H9 (cell line): ENCODE results near the gene SLC1A4. TPM values are rescaled to one million over a fixed set of nuclear protein-coding genes. Genes with fewer than 3 reads are reported as not detected.

ENCODE experiments used
- DNase-seq: peaks from one replicate; pipeline ENCODE4 v3.0.0-alpha.2; 2017
- H2AFZ ChIP-seq: one replicate; pipeline ENCODE4 v1.6.1; 2013; ENCODE audit warnings: mild to moderate bottlenecking, low read length, control low read depth, moderate library complexity
- H2AK5ac ChIP-seq: 2 replicates; pipeline ENCODE4 v1.6.1; 2013; ENCODE audit warnings: low read length, control low read depth, mixed read lengths; ENCODE audit not compliant: insufficient read length
- H2BK120ac ChIP-seq: one replicate; pipeline ENCODE4 v1.6.1; 2013; ENCODE audit warnings: low read depth, mild to moderate bottlenecking, low read length, control low read depth, inconsistent platforms; ENCODE audit not compliant: poor library complexity, severe bottlenecking
- H2BK12ac ChIP-seq: 2 replicates; pipeline ENCODE4 v1.6.1; 2013; ENCODE audit warnings: low read length, control low read depth, mixed read lengths, low read depth; ENCODE audit not compliant: insufficient read length
- H2BK15ac ChIP-seq: 2 replicates; pipeline ENCODE4 v1.6.1; 2013; ENCODE audit warnings: low read depth, low read length, control low read depth
- H2BK20ac ChIP-seq: one replicate; pipeline ENCODE4 v1.6.1; 2013; ENCODE audit warnings: low read depth, mild to moderate bottlenecking, low read length, control low read depth, inconsistent platforms; ENCODE audit not compliant: poor library complexity, severe bottlenecking
- H2BK5ac ChIP-seq: 2 replicates; pipeline ENCODE4 v1.6.1; 2013; ENCODE audit warnings: low read length, control low read depth, mixed read lengths; ENCODE audit not compliant: insufficient read length
- H3K14ac ChIP-seq: 2 replicates; pipeline ENCODE4 v1.6.1; 2013; ENCODE audit warnings: low read length, control low read depth; ENCODE audit not compliant: insufficient read depth
- H3K18ac ChIP-seq: 2 replicates; pipeline ENCODE4 v1.6.1; 2013; ENCODE audit warnings: low read depth, mild to moderate bottlenecking, mixed read lengths, low read length, control low read depth; ENCODE audit not compliant: insufficient read length
- H3K23ac ChIP-seq: 2 replicates; pipeline ENCODE4 v1.6.1; 2013; ENCODE audit warnings: low read length, control low read depth, mixed read lengths, low read depth; ENCODE audit not compliant: insufficient read length
- H3K23me2 ChIP-seq: 2 replicates; pipeline ENCODE4 v1.6.1; 2013; ENCODE audit warnings: low read depth, mild to moderate bottlenecking, mixed read lengths, low read length, control low read depth; ENCODE audit not compliant: insufficient read length, poor library complexity, severe bottlenecking
- H3K27ac ChIP-seq: 2 replicates; pipeline ENCODE4 v1.5.1; 2013; ENCODE audit warnings: low read length, control low read depth, mixed read lengths, low read depth; ENCODE audit not compliant: insufficient read length
- H3K27me3 ChIP-seq: 2 replicates; pipeline ENCODE4 v1.6.1; 2013; ENCODE audit warnings: low read length, control low read depth, inconsistent platforms; ENCODE audit not compliant: insufficient read depth
- H3K4ac ChIP-seq: 2 replicates; pipeline ENCODE4 v1.6.1; 2013; ENCODE audit warnings: low read depth, mild to moderate bottlenecking, control low read depth, inconsistent platforms, low read length, moderate library complexity
- H3K4me1 ChIP-seq: 2 replicates; pipeline ENCODE4 v1.6.1; 2013; ENCODE audit warnings: low read length, control low read depth, inconsistent platforms; ENCODE audit not compliant: insufficient read depth
- H3K4me2 ChIP-seq: 2 replicates; pipeline ENCODE4 v1.6.1; 2013; ENCODE audit warnings: low read length, control low read depth, mixed read lengths; ENCODE audit not compliant: insufficient read length, insufficient read depth
- H3K56ac ChIP-seq: 2 replicates; pipeline ENCODE4 v1.6.1; 2013; ENCODE audit warnings: low read depth, mild to moderate bottlenecking, mixed read lengths, low read length, control low read depth; ENCODE audit not compliant: insufficient read length
- H3K79me1 ChIP-seq: 2 replicates; pipeline ENCODE4 v1.6.1; 2013; ENCODE audit warnings: low read depth, mild to moderate bottlenecking, moderate library complexity, low read length, control low read depth, inconsistent platforms; ENCODE audit not compliant: insufficient read depth, poor library complexity, severe bottlenecking
- H3K79me2 ChIP-seq: 2 replicates; pipeline ENCODE4 v1.6.1; 2013; ENCODE audit warnings: low read length, control low read depth, inconsistent platforms; ENCODE audit not compliant: insufficient read depth
- H3K9ac ChIP-seq: 2 replicates; pipeline ENCODE4 v1.6.1; 2013; ENCODE audit warnings: low read length, control low read depth, mixed read lengths; ENCODE audit not compliant: insufficient read length; ENCODE audit errors: extremely low read depth
- H3K9me3 ChIP-seq: one replicate; pipeline ENCODE4 v1.6.1; 2013; ENCODE audit warnings: low read depth, low read length, inconsistent platforms; ENCODE audit not compliant: control insufficient read depth
- H3T11ph ChIP-seq: one replicate; pipeline ENCODE4 v1.6.1; 2013; ENCODE audit warnings: mild to moderate bottlenecking, low read length, control low read depth, inconsistent platforms
- H4K20me1 ChIP-seq: one replicate; pipeline ENCODE4 v1.6.1; 2013; ENCODE audit not compliant: control insufficient read depth, insufficient read length, insufficient read depth
- H4K5ac ChIP-seq: 2 replicates; pipeline ENCODE4 v1.6.1; 2013; ENCODE audit warnings: low read depth, mild to moderate bottlenecking, mixed read lengths, low read length, control low read depth; ENCODE audit not compliant: insufficient read length
- H4K8ac ChIP-seq: replicated peaks from 2 replicates; pipeline ENCODE4 v1.6.1; 2013; ENCODE audit warnings: low read length, control low read depth, mixed read lengths, low read depth; ENCODE audit not compliant: insufficient read length
- H4K91ac ChIP-seq: 2 replicates; pipeline ENCODE4 v1.6.1; 2013; ENCODE audit warnings: low read depth, mild to moderate bottlenecking, moderate library complexity, mixed read lengths, low read length, control low read depth; ENCODE audit not compliant: insufficient read length
- H3K27ac Mint-ChIP-seq, 3 experiments: 2 replicates in 2 of 3; 3 replicates in 1 of 3; pipeline ENCODE4 v1.8.0; 2020 to 2021; ENCODE audit warnings: mixed read lengths in 3 of 3, mild to moderate bottlenecking in 1 of 3, moderate library complexity in 1 of 3
- H3K27me3 Mint-ChIP-seq: 2 replicates; pipeline ENCODE4 v1.8.0; 2021; ENCODE audit warnings: low read depth, mild to moderate bottlenecking, moderate library complexity, mixed read lengths
- H3K36me3 Mint-ChIP-seq, 3 experiments: 2 replicates in 2 of 3; 3 replicates in 1 of 3; pipeline ENCODE4 v1.8.0; 2020 to 2021; ENCODE audit warnings: low read depth in 3 of 3, mixed read lengths in 3 of 3; ENCODE audit not compliant: insufficient read depth in 1 of 3
- H3K4me1 Mint-ChIP-seq, 2 experiments: 2 replicates each; pipeline ENCODE4 v1.8.0; 2020; ENCODE audit warnings: mixed read lengths in 2 of 2
- H3K4me3 Mint-ChIP-seq, 2 experiments: 2 replicates in 1 of 2; 3 replicates in 1 of 2; pipeline ENCODE4 v1.8.0; 2020 to 2021; ENCODE audit warnings: mild to moderate bottlenecking in 2 of 2, mixed read lengths in 2 of 2, moderate library complexity in 1 of 2
- H3K9me3 Mint-ChIP-seq, 2 experiments: 2 replicates in 1 of 2; 3 replicates in 1 of 2; pipeline ENCODE4 v1.8.0; 2020; ENCODE audit warnings: mild to moderate bottlenecking in 2 of 2, mixed read lengths in 2 of 2, moderate library complexity in 1 of 2
- CTCF ChIP-seq: fragments of 200-600 bp; sonication (generic); conservative IDR thresholded peaks from 3 replicates; pipeline ENCODE4 v1.8.0; 2021; ENCODE audit warnings: antibody characterized with exemption, mild to moderate bottlenecking
- WGBS: extraction: QIAGEN DNeasy Blood & Tissue Kit; methylation state at CpG from one replicate; pipeline ENCODE4 v1.1.7; 2013; ENCODE audit warnings: missing lambda C conversion rate, low lambda C conversion rate, mixed read lengths; ENCODE audit not compliant: insufficient read length; ENCODE audit errors: extremely low coverage; 5-methylcytosine and 5-hydroxymethylcytosine counted together
- total RNA-seq: library from RNA; stranded (reverse); gene quantifications from 2 replicates; pipeline ENCODE4 v1.2.1, GENCODE V29; 2021

Gene SLC1A4
- total RNA-seq, 1 experiment from 2014 or later = 1.9 TPM

DNA sequence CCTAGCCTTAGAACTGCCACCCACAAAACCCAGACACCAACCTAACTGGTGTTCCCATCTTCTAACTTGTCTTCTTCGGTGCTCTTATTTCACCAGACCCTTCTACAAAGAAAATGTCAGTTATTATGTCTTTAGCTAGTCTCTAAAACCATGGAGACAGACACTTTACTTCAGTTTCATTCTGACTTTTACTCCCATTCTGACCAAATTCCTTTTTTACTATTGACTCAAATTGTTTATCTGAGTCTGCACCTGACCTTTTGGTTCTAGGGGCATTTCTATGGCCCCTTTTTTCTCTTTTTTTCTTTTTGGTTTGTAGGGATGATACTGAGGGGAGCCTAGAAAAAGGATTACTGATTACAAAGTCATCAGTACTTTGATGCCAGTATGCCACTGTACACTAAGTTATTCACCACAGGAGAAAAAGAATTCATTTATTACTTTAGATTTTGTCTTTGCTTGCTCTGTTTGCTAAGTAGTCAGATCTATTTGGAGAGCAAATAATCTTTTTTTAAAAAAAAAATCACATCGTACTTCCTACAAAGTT, 6.8 kb upstream of the SLC1A4 start:
- Histone ChIP-seq H3K27ac (no peak overlapping the region), H3T11ph (no peak overlapping the region), H3K4me2 (no peak overlapping the region), H2BK15ac (no peak overlapping the region), H3K4ac (no peak overlapping the region), H2AFZ (no peak overlapping the region), H2BK12ac (no peak overlapping the region), H3K9ac (no peak overlapping the region), H4K8ac (no peak overlapping the region), H3K56ac (no peak overlapping the region), H2BK120ac (no peak overlapping the region), H2BK20ac (no peak overlapping the region), H4K5ac (no peak overlapping the region), H2BK5ac (no peak overlapping the region), H3K79me1 (no peaks in the 10 kb centered on the region), H2AK5ac (no peak overlapping the region), H3K23ac (no peak overlapping the region), H3K79me2 (no peaks in the 10 kb centered on the region), H3K18ac (no peak overlapping the region), H4K20me1 (no peaks in the 10 kb centered on the region), H3K9me3 (no peaks in the 10 kb centered on the region), H3K27me3 (peaks cover 5% of the 10 kb centered on the region; the same call in 1 of the 2 replicates), H3K4me1 (no peaks in the 10 kb centered on the region), H3K23me2 (no peaks in the 10 kb centered on the region), H3K14ac (no peak overlapping the region), H4K91ac (no peak overlapping the region)
- no peak for DNase-seq
- 0 out of 4 replicates have a peak, but pooled peaks cover 2% of the 10 kb centered on the region in 2 experiments for H3K4me1 Mint-ChIP-seq
- no peak overlapping the region for H3K4me3 Mint-ChIP-seq
- no peaks in the 10 kb centered on the region for H3K36me3 Mint-ChIP-seq
- peaks cover 25% of the 10 kb centered on the region for H3K27me3 Mint-ChIP-seq
- no peak for TF ChIP-seq CTCF
- no peaks in the 10 kb centered on the region for H3K9me3 Mint-ChIP-seq
- H3K27ac Mint-ChIP-seq = no peak overlapping the region
- no CpG with 5 or more reads among the region's 2 CpGs for WGBS
